HepG2 (cell line): ENCODE data around the gene TRAPPC3. TPM values are rescaled to one million over a fixed set of nuclear protein-coding genes. Genes with fewer than 3 reads are reported as not detected.

Experiments used
- AGO2 ChIP-seq: fragments of 200-400 bp; formaldehyde crosslinking; optimal IDR thresholded peaks from 2 replicates; pipeline ENCODE3; 2017; ENCODE audit warnings: mild to moderate bottlenecking, low read depth, low read length, moderate library complexity
- HNF1A ChIP-seq, 2 experiments: sonication (generic) in 1 of 2; formaldehyde crosslinking in 1 of 2; IDR thresholded peaks; 2 replicates each; pipeline versions ENCODE4 v1.4.0 to v1.6.1; 2016 to 2020; ENCODE audit warnings: borderline replicate concordance in 1 of 2, low read depth in 1 of 2, mild to moderate bottlenecking in 1 of 2, missing genetic modification reagents in 1 of 2
- NR1H2 ChIP-seq: sonication (generic); formaldehyde crosslinking; IDR thresholded peaks from 2 replicates; pipeline ENCODE4 v1.8.1; 2022; ENCODE audit warnings: low read depth, missing genetic modification reagents, borderline replicate concordance
- PRDM10 ChIP-seq: sonication (generic); formaldehyde crosslinking; IDR thresholded peaks from 2 replicates; pipeline ENCODE4 v1.4.0; 2020; ENCODE audit warnings: low read depth, missing genetic modification reagents
- RBM39 ChIP-seq: fragments of 200-400 bp; formaldehyde crosslinking; IDR thresholded peaks from one replicate; pipeline ENCODE4 v1.6.1; 2018; ENCODE audit warnings: antibody characterized with exemption, mild to moderate bottlenecking, low read depth, low read length; ENCODE audit not compliant: poor library complexity, severe bottlenecking
- SOX6 ChIP-seq, 2 experiments: fragments of 450-650 bp in 1 of 2; sonication (generic) in 1 of 2; formaldehyde crosslinking in 1 of 2; IDR thresholded peaks; 2 replicates each; pipeline versions ENCODE4 v1.4.0 to v1.6.1; 2017 to 2020; ENCODE audit warnings: antibody characterized with exemption in 1 of 2, mild to moderate bottlenecking in 1 of 2, missing genetic modification reagents in 1 of 2
- ZNF234 ChIP-seq: sonication (generic); formaldehyde crosslinking; conservative IDR thresholded peaks from 2 replicates; pipeline ENCODE4 v1.5.1; 2020; ENCODE audit warnings: mild to moderate bottlenecking, missing genetic modification reagents
- ZNF34 ChIP-seq: sonication (generic); formaldehyde crosslinking; IDR thresholded peaks from 2 replicates; pipeline ENCODE4 v1.4.0; 2020; ENCODE audit warnings: mild to moderate bottlenecking, missing genetic modification reagents, borderline replicate concordance
- ZNF549 ChIP-seq: sonication (generic); formaldehyde crosslinking; IDR thresholded peaks from 2 replicates; pipeline ENCODE4 v1.5.0; 2020; ENCODE audit warnings: missing genetic modification reagents
- ZNF687 ChIP-seq: sonication (generic); formaldehyde crosslinking; IDR thresholded peaks from 2 replicates; pipeline ENCODE4 v1.5.1; 2020; ENCODE audit warnings: mild to moderate bottlenecking, missing genetic modification reagents, moderate library complexity
- ZNF746 ChIP-seq: sonication (generic); formaldehyde crosslinking; IDR thresholded peaks from 2 replicates; pipeline ENCODE4 v1.8.0; 2022; ENCODE audit warnings: mild to moderate bottlenecking, missing genetic modification reagents
- ZNF879 ChIP-seq: sonication (generic); formaldehyde crosslinking; IDR thresholded peaks from 2 replicates; pipeline ENCODE4 v1.8.1; 2023; ENCODE audit warnings: missing genetic modification reagents
- polyA plus RNA-seq, 8 experiments: library from polyadenylated mRNA; depleted of rRNA in 3 of 8; stranded (reverse) in 7 of 8; unstranded in 1 of 8; fragments of >200 nt; fragmentation: Illumina TruSeq in 4 of 8; extraction: Trizol in 4 of 8; gene quantifications; 2 replicates each; pipeline versions ENCODE4 v1.2.1 to v1.2.3, GENCODE V29; 2011 to 2016; ENCODE audit warnings: low read depth in 4 of 8, missing spikeins in 1 of 8, mixed read lengths in 1 of 8; ENCODE audit not compliant: insufficient read depth in 1 of 8
- total RNA-seq, 5 experiments: library from RNA; depleted of rRNA; stranded (reverse); fragments of >200 nt; fragmentation: Illumina TruSeq; extraction: Trizol; gene quantifications; 2 replicates each; pipeline ENCODE4 v1.2.3, GENCODE V29; 2016; ENCODE audit warnings: low read depth in 1 of 5

Gene TRAPPC3
- total and polyA plus RNA-seq, 2 of the 13 experiments (the other 11 are each of a cell fraction or from before 2014, with no cell fraction given): 53.7 to 62.4 TPM

- TF ChIP-seq PRDM10: no peak
- TF ChIP-seq ZNF746: no peak
- TF ChIP-seq HNF1A (IDR thresholded peaks at IDR 0.05; ENCODE audit: low read depth): no peak
- 0 out of 2 replicates have a peak, but pooled peaks have one; percentile 20 for TF ChIP-seq HNF1A (CRISPR knock-in tag; IDR thresholded peaks at IDR 0.05; ENCODE audit: borderline replicate concordance)
- no peak for TF ChIP-seq ZNF234 (CRISPR knock-in tag)
- no peak for TF ChIP-seq ZNF879 (CRISPR knock-in tag)
- TF ChIP-seq ZNF687 (CRISPR knock-in tag): peak; percentile 56
- TF ChIP-seq AGO2: peak; percentile 60
- TF ChIP-seq NR1H2: no peak
- TF ChIP-seq ZNF549: no peak
- no peak for TF ChIP-seq RBM39
- TF ChIP-seq SOX6 (IDR thresholded peaks at IDR 0.05): no peak
- no peak for TF ChIP-seq SOX6 (CRISPR knock-in tag; IDR thresholded peaks at IDR 0.05)
- TF ChIP-seq ZNF34 (CRISPR knock-in tag): no peak
Observed at GRCh38 chr1:36096500-36097432, 52.5 kb downstream of the TRAPPC3 start (continued).
